Kidney glomerular epithelial cell (primary cell): ENCODE measurements around the gene CDC37.
"Not testable (repeated sequence)": the region's sequence is repeated elsewhere in the genome, so short reads cannot be mapped to it uniquely, and the experiment has no call there.

ENCODE experiments used
- DNase-seq: peaks from one replicate; lab custom pipeline; 2025; lab: John Stamatoyannopoulos, UW

CDC37 gene

DNA sequence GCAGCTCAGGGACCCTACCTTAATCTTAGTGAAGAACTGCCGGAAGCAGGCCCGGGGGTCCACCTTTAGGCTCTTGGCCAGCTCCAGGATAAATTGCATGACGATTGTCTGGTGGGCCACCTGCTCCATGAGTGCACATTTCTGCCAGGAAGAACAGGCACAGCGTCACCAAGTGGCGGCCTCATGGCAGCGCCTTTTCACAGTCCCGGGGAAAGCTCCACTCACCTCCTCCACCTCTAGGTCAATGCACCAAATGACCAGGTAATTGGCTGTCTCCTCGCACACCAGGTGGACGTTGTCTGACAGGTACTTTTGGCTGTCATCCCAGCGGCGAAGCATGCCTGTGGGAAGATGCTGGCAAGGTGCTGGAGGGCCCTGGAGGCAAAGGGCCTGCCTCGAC is 8.3 kb downstream of the CDC37 start:
- DNase-seq = no peak

DNA sequence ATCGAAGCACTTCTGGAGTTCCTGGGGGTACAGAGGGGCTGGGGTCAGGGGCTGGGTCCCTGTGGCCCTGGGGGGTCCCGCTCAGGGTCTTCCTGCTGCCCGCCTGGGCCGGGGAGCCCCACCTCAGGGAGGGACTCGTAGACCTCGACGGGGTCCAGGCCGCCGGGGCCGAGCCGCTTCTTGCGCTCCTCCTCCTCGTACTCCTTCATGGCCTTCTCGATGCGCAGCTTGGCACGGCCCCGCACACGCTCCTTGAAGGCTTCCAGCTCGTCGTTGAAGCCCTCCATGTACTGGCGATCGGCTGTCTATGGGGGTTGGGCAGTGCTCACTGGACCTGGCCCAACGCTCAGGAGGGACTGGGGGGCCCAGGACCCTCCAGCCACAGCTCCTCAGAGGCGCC is 10.2 kb downstream of the CDC37 start:
- no peak for DNase-seq

DNA sequence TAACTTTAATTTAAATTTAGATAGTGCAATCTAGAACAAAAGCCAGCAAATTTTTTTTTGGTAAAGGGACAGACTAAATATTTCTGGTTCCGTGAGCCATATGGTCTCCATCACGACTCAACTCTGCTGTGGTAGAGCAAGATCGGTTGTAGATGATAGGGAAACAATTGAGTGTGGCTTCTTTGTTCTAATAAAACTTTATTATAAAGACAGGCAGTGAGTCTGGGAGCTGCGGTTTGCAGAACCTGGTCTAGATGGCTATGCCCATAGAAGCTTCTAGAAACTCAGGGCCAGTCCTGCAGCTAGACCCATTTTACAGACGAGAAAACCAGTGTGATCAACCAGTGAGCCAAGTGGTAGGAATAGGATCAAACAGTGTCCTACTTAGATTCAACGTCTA is 11.2 kb downstream of the CDC37 start:
- no peak for DNase-seq

DNA sequence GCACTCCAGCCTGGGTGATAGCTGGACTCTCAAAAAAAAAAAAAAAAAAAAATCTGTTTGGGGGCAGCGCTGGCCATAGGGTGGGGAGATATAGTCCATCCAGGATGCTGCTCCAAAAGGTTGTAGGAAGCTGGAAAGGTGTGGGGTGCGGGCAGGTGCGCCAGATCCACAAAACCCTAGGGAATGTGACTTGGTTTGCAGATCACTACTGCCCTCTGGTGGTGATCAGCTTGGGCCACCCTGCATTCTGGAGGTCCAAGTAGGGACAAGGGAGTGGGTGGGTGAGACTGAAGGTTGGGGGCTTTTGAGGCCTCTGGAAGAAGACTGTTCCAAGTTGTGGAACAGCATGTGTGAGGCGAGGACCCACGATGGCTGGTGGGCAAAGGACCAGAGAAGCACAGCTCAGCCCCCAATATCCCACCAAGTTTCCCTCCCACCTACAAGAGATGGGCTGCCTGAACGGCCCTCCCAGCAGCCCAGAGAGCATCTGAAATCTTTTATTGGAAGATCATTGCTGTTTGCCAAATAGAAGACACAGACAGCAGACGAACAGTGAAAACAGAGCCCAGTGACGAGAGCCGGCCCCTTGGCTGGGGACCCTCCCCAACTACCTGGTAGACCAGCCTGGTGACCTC is 12.6 kb downstream of the CDC37 start:
- no peak for DNase-seq

DNA sequence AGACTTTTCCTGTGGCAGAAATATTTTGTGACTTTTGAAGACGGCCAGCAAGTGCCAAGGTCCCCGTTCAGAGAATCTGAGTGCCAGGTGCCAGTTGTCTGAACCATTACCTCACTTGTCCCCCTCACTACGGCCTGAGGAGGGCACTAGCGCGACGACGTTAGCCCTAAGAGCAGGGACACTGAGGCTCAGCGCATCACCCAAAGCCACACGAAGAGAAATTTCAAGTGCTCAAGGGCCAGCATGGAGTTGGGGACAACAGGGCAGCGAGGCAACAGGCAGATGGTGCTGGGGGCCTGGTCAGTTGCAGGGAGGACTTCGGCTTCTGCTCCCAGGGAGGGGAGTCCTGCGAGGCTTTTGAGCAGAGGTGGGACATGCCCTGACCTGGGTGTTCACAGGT is 13.5 kb downstream of the CDC37 start:
- no peak for DNase-seq

DNA sequence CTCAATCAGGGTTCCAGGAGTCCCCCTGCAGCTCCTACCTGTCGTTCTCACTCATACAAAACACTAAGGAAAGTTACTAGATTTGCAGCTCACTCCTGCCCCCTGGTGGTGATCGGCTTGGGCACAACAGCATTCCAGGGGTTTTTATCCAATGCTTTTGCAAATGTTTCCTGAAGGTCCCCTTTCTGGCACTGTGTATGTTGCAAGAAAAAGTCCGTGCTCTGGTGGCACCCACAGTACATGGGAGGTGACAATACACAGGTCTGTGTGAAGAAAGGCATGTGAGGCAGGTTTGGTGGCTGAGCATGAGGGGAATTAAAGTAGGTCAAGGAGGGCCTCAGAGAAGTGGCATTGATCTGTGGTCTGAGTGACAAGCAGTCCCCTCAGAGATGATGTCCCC is 14.4 kb downstream of the CDC37 start:
- peak; percentile 69 for DNase-seq

DNA sequence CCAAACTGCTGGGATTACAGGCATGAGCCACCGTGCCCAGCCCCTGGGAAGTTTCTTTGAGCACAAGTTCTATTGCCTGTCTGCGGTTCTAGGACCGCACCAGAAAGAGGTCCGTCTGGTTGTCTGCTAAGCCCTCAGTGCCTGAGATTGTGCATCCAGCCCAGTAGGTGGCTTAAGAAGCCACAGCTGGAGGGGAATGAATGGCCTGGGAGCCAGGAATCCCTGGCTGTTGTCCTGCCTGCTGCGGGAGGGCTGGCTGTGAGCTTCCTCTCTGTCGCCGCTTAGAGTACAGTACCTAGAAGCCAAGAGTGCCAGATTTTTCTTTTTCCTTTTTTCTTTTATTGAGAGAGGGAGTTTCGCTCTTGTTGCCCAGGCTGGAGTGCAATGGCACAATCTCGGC is 18.8 kb downstream of the CDC37 start:
- no peak for DNase-seq

DNA sequence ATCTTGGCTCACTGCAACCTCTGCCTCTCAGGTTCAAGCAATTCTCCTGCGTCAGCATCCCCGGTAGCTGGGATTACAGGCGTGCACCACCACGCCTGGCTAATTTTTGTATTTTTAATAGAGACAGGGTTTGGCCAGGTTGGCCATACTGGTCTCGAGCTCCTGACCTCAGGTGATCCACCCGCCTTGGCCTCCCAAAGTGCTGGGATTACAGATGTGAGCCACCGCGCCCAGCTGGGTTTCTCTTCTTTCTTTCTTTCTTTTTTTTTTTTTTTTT is 20.2 kb downstream of the CDC37 start:
- DNase-seq = not testable (repeated sequence)

DNA sequence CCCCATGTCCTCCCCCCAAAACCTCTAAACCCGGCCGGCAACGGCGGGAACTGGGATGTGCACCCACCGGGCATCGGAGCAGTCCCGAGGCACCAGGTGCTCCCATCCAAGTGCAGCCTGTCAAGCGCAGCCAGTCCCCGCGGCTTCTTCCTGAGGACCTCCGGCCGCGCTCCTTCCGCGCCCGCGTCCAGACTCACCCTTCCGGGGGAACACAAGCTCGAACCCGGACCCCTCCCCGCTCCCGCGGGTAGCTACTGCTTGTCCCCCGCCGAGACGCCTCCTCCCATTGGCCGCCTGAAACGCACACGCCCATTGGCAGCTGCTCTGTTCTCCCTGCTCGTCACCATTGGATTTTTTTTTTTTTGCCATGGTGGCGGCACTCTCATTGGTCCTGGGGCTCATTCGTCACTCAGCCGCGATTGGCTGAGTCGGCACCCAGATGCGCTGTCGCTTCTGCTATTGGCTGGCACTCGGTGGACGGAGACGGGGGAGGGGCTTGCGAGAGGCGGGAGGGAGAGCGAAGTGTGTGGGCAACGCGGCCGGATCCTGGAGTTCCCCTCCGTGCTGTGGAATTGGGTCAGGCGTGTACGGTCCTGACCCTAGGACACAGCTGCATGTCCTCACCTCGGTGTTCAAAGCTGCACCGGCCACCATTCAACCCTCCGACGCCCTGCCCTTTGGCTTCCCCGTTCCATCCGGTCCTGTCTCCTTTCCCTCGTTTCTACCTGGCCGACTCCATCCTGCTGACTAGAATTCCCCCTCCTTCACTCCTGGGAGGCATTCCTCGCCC is 22.8 kb downstream of the CDC37 start, which contains the start of gene TYK2:
Gene TYK2, minus strand, starts transcription at position 260 of the 790 bp plus-strand sequence. CDS start 2,166 bp downstream, outside the sequence.
- DNase-seq = peak; percentile 93

DNA sequence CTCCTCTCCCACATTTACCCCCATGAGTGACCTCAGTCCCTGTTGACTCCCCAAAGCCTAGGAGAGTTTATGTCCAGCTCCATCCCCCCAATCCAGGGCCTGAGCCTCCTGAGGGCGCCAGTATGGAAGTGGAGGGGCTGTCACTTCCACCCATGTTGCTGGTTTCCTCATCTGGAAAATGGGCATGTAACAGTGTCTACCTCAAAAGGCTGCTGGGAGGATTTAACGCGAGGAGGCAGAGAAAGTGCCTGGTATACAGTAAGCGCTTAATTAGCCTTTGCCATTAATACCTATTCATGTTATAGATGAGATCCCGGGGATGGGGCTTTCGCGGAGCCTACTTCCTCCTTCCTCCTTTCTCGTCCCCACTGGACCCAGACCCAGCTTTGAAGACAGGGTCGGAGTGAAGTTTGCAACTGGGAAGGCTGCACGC is 23.4 kb downstream of the CDC37 start:
- no peak for DNase-seq

DNA sequence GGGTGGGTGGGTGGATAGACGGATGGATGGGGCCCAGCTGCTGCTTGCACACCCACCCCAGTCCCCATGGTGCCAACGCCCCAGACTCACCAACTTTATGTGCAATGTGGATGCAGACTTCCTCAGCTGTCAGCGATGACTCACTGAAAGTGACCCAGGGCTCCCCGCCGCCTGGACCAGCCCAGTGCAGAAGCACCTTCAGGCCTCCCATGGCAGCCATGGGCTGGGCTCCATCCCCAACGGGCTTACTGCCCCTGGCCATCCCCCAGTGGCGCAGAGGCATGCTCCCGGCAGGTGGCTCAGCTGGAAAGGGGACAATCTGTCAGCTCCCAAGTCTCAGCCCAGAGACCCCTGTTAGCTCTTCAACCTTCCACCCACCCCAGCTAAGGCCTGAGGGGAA is 25.2 kb downstream of the CDC37 start:
- no peak for DNase-seq

DNA sequence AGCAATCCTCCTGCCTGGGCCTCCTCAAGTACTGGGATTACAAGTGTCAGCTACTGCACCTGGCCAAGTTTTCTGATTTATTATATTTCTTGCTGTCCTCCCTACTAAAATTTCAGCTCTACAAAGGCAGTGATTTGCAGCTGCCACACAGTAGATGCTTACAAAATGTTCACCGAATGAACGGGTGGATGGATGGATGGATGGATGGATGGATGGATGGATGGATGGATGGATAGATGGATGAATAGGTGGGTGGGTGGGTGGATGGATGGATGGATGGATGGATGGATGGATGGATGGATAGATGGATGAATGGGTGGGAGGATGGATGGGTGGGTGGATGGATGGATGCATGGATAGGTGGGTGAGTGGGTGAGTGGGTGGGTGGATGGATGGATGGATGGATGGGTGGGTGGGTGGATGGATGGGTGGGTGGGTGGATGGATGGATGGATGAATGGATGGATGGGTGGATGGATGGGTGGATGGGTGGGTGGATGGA is 26.2 kb downstream of the CDC37 start:
- not testable (repeated sequence) for DNase-seq

DNA sequence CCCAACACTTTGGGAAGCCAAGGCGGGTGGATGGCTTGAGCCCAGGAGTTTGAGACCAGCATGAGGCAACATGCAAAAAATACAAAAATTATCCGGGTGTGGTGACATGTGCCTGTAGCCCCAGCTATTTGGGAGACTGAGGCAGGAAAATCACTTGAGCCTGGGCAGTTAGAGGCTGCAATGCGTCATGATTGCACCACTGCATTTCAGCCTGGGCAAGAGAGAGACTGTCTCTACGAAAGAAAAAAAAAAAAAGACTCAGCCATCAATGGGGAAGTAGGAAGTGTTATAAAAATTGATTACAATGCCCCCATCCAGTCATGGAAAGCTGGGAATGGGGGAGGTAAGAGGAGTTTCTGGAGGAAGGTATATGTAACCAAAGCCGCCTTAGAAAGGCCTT is 28.4 kb downstream of the CDC37 start:
- DNase-seq = no peak

DNA sequence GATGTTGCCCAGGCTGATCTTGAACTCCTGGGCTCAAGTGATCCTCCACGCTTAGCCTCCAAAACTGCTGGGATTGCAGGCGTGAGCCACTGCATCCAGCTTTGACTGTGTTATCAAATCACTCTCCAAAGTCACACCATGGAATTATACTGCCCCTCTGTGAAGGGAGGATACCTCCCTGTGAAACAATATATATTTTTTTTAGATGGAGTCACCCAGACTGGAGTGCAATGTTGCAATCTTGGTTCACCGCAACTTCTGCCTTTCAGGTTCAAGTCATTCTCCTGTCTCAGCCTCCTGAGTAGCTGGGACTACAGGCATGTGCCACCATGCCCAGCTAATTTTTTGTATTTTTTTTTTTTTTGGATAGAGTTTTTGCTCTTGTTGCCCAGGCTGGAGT is 30.7 kb downstream of the CDC37 start:
- no peak for DNase-seq

DNA sequence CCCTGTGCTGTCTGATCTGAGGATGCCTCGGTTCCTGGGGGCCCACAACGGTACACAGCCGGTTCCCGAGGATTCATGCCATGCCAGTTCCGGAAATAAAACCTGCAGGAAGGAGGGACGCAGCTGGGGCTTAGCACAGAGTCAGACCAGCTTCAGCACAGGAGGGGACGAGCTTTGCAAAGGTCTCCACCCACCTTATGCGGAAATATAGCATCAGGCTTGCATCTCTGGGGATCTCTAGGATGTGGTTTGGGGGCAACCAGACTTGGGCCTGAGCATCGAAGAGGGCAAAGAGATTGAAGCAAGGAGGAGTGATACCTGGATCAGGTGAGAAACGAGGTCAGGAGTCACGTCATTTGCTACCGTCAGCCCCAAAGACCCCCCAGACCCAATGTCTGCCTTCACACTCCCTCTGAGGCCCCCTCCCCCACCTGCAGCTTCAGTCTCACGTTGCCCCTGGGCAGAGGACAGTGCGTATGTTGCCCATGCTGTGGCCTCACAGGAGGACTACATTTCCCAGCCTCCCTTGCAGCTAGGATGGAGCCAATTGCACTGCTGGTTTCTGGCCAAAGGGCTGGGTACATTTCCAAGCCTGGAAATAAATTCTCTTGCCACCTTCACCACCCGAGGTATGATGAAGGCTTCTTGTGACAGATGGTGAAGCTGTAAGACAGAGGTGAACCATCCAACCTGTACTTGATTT is 35.1 kb downstream of the CDC37 start:
- no peak for DNase-seq

DNA sequence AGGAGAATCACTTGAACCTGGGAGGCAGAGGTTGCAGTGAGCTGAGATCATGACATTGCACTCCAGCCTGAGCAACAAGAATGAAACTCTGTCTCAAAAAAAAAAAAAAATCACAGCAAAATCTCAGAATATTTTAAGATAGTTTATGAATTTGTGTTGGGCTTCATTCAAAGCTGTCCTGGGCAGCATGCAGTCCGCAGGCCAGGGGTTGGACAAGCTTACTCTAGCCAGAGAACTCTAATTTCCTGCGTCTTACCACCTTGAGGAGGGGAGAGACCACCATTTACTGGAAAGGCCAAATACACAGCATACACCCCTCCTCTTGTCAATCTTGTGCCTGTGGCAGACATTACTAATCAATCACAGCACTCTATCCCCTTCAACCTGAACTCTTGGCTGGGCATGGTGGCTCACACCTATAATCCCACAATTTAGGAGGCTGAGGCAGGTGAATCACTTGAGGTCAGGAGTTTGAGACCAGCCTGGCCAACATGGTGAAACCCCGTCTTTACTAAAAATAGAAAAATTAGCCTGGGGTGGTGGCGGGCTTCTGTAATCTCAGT is 36.3 kb downstream of the CDC37 start:
- not testable (repeated sequence) for DNase-seq

DNA sequence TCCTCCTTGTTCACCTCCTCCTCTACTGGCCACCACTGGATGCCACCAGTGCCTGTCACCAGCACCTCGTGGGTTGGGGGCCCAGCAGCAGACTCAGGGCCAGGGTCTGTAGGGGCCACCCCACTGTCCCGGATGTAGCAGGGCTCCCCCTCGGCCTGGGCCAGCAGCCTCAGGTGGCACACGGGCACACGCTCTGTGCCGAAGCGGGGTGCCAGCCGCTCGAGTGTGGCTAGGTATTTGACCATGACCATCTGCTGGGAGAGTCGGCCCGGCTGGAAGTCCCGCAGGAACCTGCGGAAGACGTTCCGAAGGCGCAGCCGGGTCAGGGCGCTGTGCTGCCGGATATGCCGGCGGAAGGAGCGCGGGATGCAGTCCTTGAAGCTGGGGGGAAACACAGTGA is 37.8 kb downstream of the CDC37 start:
- no peak for DNase-seq

DNA sequence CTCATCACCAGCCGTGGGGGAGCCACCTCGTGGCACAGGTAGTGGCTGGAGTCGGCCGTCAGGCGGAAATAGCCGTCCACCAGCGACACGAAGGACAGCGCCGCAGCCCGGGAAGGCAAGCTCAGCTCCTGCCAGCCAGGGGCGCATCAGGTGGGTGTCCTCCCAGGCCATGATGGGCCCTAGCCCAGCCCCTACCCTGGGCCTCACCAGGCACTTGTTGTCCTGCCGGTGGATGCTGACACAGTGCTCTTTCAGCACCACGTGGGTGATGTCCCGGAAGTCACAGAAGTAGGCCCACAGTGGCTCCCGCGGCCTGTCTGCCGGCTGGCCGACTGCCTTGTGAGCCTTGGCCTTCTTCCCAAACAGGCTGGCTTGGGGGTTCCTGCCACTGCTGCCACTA is 38.7 kb downstream of the CDC37 start:
- DNase-seq = no peak

DNA sequence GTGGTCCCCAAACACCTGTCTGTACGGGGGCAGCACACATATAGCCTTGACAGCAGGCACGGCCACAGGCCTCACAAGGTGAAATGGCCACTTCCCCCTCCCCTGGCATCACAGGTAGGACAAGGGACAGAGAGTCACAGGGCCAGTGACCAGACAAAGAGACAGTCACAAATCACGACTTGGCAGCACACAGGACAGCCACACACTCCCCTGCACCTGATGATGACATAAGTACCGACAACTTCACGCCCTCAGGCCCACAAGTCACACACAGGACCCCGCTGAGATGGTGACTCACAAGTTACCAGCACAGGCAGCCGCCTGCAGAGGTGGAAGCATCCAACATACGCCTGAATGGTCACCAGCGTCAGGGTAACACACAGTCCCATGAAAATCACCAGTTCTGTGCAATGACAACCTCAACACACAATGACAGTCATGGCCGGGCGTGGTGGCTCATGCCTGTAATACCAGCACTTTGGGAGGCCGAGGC is 39.5 kb downstream of the CDC37 start:
- DNase-seq = no peak

DNA sequence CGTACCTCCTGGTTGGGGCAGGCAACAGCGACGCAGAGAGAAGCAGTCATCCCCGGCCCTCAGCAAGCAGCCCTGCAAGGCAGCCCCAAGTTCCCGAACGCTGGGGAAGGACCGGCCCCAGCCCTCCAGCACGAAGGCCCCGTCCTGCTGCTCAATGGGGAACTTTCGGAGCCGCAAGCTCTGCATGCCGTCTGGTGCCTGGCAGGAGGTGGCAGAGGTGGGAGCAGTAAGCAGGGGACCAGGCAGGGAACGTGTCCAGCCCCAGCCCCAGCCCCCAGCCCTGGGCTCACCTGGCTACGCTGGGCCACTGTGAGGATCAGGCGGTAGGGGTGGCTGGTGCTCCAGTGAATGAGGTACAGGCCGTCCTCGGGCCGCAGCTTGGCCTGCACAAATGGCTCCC is 41.1 kb downstream of the CDC37 start:
- no peak for DNase-seq

DNA sequence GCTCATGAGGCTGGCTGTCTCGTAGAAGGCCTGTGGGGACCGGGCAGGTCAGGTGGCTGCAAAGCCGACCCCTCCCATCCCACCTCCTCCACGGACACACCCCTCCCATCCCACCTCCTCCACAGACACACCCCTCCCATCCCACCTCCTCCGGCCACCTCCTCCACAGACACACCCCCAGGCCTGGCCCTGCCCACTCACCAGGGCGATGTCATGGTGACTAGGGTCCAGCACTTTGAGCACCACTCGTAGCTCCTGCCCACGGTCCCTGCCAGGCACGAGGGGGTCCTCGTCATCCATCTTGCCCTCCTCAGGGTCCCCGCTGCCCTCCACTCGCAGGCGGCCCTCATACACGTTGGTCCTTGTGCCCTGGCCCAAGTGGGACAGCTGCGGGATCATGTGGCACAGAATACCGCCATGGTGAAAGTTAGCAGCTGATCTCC is 41.8 kb downstream of the CDC37 start:
- no peak for DNase-seq

DNA sequence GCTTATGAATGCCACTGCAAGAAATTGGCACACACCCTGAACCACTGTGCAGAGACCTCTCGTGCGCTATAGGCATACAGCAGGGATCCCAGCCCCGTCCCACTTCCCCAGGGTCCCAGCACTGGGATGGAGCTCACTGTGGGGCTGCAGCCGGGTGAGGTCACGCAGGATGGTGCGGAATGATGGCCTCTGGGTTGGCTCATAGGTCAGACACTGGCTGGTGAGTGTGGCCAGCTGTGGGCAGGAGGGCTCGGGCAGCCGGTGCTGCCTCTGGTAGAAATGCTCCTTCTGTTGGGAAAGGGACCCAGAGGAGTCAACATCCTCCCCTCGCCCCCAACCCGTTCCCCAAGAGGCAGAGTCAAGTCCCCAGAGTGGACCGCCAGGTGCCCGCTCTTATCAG is 46.9 kb downstream of the CDC37 start:
- no peak for DNase-seq
